HG02610 (cell line): ENCODE results near the gene LAMC1.
"Not testable (repeated sequence)": the region's sequence is repeated elsewhere in the genome, so short reads cannot be mapped to it uniquely, and the experiment has no call there.

Experiments
- ATAC-seq: cut with Tn5 transposase; IDR thresholded peaks from one replicate; pipeline ENCODE4 v1.9.1; 2021; ENCODE audit warnings: mild to moderate bottlenecking, moderate library complexity; ENCODE audit not compliant: unreplicated experiment

Gene LAMC1

GRCh38 chr1:183143576-183144315 is 120.5 kb downstream of the LAMC1 start:
- no peak for ATAC-seq

- no peak for ATAC-seq
These were observed 121.5 kb downstream of the LAMC1 start for GRCh38 chr1:183144752-183145151.

GRCh38 chr1:183147735-183148134 is 124.5 kb downstream of the LAMC1 start:
- no peak for ATAC-seq

GRCh38 chr1:183148599-183148998 is 125.4 kb downstream of the LAMC1 start:
- no peak for ATAC-seq

GRCh38 chr1:183149273-183149672 is 126.1 kb downstream of the LAMC1 start:
- no peak for ATAC-seq

GRCh38 chr1:183150032-183150431 is 126.8 kb downstream of the LAMC1 start:
- ATAC-seq = not testable (repeated sequence)

- no peak for ATAC-seq
These were observed 127.2 kb downstream of the LAMC1 start for GRCh38 chr1:183150445-183150844.

- no peak for ATAC-seq
These were observed 129.0 kb downstream of the LAMC1 start for GRCh38 chr1:183152180-183152579.

- ATAC-seq = no peak
These were observed 132.7 kb downstream of the LAMC1 start for GRCh38 chr1:183155939-183156338.

- no peak for ATAC-seq
These were observed 136.7 kb downstream of the LAMC1 start for GRCh38 chr1:183159960-183160359.

GRCh38 chr1:183161391-183161790 is 138.2 kb downstream of the LAMC1 start:
- ATAC-seq = no peak

GRCh38 chr1:183163316-183163715 is 140.1 kb downstream of the LAMC1 start:
- ATAC-seq = no peak

GRCh38 chr1:183164340-183164739 is 141.1 kb downstream of the LAMC1 start:
- ATAC-seq = no peak

GRCh38 chr1:183164963-183165362 is 141.7 kb downstream of the LAMC1 start:
- no peak for ATAC-seq

GRCh38 chr1:183165456-183165855 is 142.2 kb downstream of the LAMC1 start:
- ATAC-seq = no peak

- ATAC-seq = no peak
These were observed 143.2 kb downstream of the LAMC1 start for GRCh38 chr1:183166454-183166853.

- no peak for ATAC-seq
These were observed 144.5 kb downstream of the LAMC1 start for GRCh38 chr1:183167676-183168075.

- no peak for ATAC-seq
These were observed 145.1 kb downstream of the LAMC1 start for GRCh38 chr1:183168308-183168707.

- no peak for ATAC-seq
These were observed 150.6 kb downstream of the LAMC1 start for GRCh38 chr1:183173828-183174227.

GRCh38 chr1:183175631-183176030 is 152.4 kb downstream of the LAMC1 start:
- no peak for ATAC-seq

GRCh38 chr1:183178545-183178944 is 155.3 kb downstream of the LAMC1 start:
- no peak for ATAC-seq

- no peak for ATAC-seq
These were observed 155.8 kb downstream of the LAMC1 start for GRCh38 chr1:183179033-183179432.

GRCh38 chr1:183180218-183180617 is 157.0 kb downstream of the LAMC1 start:
- no peak for ATAC-seq
